Neural progenitor cell (in vitro differentiated cells): ENCODE measurements around the gene ATP1A1.

Experiments used
- EZH2 ChIP-seq: fragments of 200-600 bp; sonication (generic); IDR thresholded peaks from 2 replicates; pipeline ENCODE4 v1.6.1; 2017; ENCODE audit warnings: antibody characterized with exemption, mild to moderate bottlenecking, moderate library complexity
- EZH2phosphoT487 ChIP-seq: fragments of 200-600 bp; sonication (generic); IDR thresholded peaks from 2 replicates; pipeline ENCODE4 v1.6.1; 2017; ENCODE audit warnings: antibody characterized with exemption
- TF ChIP-seq, protein P1 (sequence below): fragments of 200-600 bp; sonication (generic); IDR thresholded peaks from 2 replicates; pipeline ENCODE4 v1.5.1; 2017; ENCODE audit warnings: antibody characterized with exemption, mild to moderate bottlenecking

DNA sequence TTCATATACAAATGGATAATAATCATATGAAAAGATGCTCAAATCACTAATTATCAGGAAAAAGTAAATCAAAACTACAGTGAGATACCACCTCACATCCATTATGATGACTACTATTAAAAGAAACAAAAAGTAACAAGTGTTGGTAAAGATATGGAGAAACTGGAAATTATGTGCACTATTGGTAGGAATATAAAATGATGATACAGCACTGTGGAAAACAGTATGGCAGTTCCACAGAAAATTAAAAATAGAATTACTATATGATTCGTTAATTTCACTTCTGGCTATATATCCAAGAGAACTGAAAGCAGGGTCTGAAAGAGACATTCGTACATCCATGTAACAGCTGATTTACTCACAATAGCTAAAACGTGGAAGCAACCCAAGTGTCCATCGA lies 21.1 kb upstream of the ATP1A1 start:
- TF ChIP-seq, protein P1, sequence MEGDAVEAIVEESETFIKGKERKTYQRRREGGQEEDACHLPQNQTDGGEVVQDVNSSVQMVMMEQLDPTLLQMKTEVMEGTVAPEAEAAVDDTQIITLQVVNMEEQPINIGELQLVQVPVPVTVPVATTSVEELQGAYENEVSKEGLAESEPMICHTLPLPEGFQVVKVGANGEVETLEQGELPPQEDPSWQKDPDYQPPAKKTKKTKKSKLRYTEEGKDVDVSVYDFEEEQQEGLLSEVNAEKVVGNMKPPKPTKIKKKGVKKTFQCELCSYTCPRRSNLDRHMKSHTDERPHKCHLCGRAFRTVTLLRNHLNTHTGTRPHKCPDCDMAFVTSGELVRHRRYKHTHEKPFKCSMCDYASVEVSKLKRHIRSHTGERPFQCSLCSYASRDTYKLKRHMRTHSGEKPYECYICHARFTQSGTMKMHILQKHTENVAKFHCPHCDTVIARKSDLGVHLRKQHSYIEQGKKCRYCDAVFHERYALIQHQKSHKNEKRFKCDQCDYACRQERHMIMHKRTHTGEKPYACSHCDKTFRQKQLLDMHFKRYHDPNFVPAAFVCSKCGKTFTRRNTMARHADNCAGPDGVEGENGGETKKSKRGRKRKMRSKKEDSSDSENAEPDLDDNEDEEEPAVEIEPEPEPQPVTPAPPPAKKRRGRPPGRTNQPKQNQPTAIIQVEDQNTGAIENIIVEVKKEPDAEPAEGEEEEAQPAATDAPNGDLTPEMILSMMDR, result no peak
- TF ChIP-seq EZH2, result no peak
- TF ChIP-seq EZH2phosphoT487, result no peak
